Right atrium auricular region (tissue), 2 donors: ENCODE data around the gene TBL1Y. TPM values are rescaled to one million over a fixed set of nuclear protein-coding genes. Genes with fewer than 3 reads are reported as not detected.

Experiments
- DNase-seq: peaks from one replicate; pipeline ENCODE4 v3.0.0-alpha.2; 2019; ENCODE audit warnings: low spot score
- H3K27ac ChIP-seq, 2 donors: fragments of 200-600 bp; sonication (generic); 1 replicate in 1 of 2; 2 replicates in 1 of 2; pipeline ENCODE4 v1.5.1; 2016 to 2019
- H3K27me3 ChIP-seq, 2 donors: fragments of 200-600 bp; sonication (generic); one replicate each; pipeline versions ENCODE4 v1.5.1 to v1.6.0; 2017 to 2019
- H3K36me3 ChIP-seq: fragments of 200-600 bp; sonication (generic); one replicate; pipeline ENCODE4 v1.5.1; 2016
- H3K4me1 ChIP-seq, 2 donors: fragments of 200-600 bp; sonication (generic); one replicate each; pipeline versions ENCODE4 v1.5.1 to v1.6.0; 2017 to 2019
- H3K4me3 ChIP-seq, 2 donors: fragments of 200-600 bp; sonication (generic); 1 replicate in 1 of 2; 2 replicates in 1 of 2; pipeline ENCODE4 v1.5.1; 2017 to 2019; ENCODE audit warnings: mild to moderate bottlenecking in 1 of 2, moderate library complexity in 1 of 2
- H3K9me3 ChIP-seq, 2 donors: fragments of 200-600 bp; sonication (generic); one replicate each; pipeline ENCODE4 v1.5.1; 2019
- CTCF ChIP-seq, 2 donors: fragments of 200-600 bp; sonication (generic); IDR thresholded peaks; one replicate each; pipeline ENCODE4 v1.5.1; 2019; ENCODE audit warnings: antibody characterized with exemption in 2 of 2
- total RNA-seq, 2 donors: library from RNA; depleted of rRNA; stranded (reverse); fragments of >200 nt; gene quantifications; one replicate each; pipeline ENCODE4 v1.1.0, GENCODE V29; 2016

TBL1Y gene
- total RNA-seq, 2 donors from 2014 or later = not detected

GRCh38 chrY:6909856-6910255 lies 641 bp upstream of the TBL1Y start:
- no peaks in the 10 kb centered on the region for H3K4me1 ChIP-seq
- H3K36me3 ChIP-seq = no peaks in the 10 kb centered on the region
- no peak overlapping the region for H3K27ac ChIP-seq
- no peaks in the 10 kb centered on the region for H3K27me3 ChIP-seq
- DNase-seq = no peak
- TF ChIP-seq CTCF (IDR thresholded peaks at IDR 0.05) = no peak
- H3K4me3 ChIP-seq = no peak overlapping the region
- no peaks in the 10 kb centered on the region for H3K9me3 ChIP-seq

- Histone ChIP-seq H3K27me3 (no peaks in the 10 kb centered on the region), H3K9me3 (no peaks in the 10 kb centered on the region), H3K27ac (no peak within 1 kb of the TSS), H3K36me3 (no peaks in the 10 kb centered on the region), H3K4me3 (no peak within 1 kb of the TSS), H3K4me1 (no peaks in the 10 kb centered on the region)
- TF ChIP-seq CTCF (IDR thresholded peaks at IDR 0.05) = no peak
- DNase-seq = no peak
Observed at GRCh38 chrY:6911253-6911881, 870 bp downstream of the TBL1Y start, which contains the start of gene AMELY. Gene AMELY (minus strand): TSS chrY:6911752. CDS start chrY:6872608, 39,144 bp downstream.

GRCh38 chrY:6913362-6913761 lies 2.9 kb downstream of the TBL1Y start:
- no peak for DNase-seq
- H3K9me3 ChIP-seq = no peaks in the 10 kb centered on the region
- no peak overlapping the region for H3K27ac ChIP-seq
- no peaks in the 10 kb centered on the region for H3K27me3 ChIP-seq
- no peak for TF ChIP-seq CTCF (IDR thresholded peaks at IDR 0.05)
- no peaks in the 10 kb centered on the region for H3K36me3 ChIP-seq
- no peak overlapping the region for H3K4me3 ChIP-seq
- no peaks in the 10 kb centered on the region for H3K4me1 ChIP-seq

GRCh38 chrY:6921061-6921460 lies 10.6 kb downstream of the TBL1Y start:
- Histone ChIP-seq H3K4me1 (no peaks in the 10 kb centered on the region), H3K36me3 (no peaks in the 10 kb centered on the region), H3K27me3 (no peaks in the 10 kb centered on the region), H3K4me3 (no peak overlapping the region), H3K9me3 (no peaks in the 10 kb centered on the region), H3K27ac (no peak overlapping the region)
- DNase-seq = no peak
- TF ChIP-seq CTCF (IDR thresholded peaks at IDR 0.05) = no peak

- no peak for TF ChIP-seq CTCF (IDR thresholded peaks at IDR 0.05)
Observed at GRCh38 chrY:6928265-6928664, 17.8 kb downstream of the TBL1Y start.

GRCh38 chrY:6929237-6929636 lies 18.7 kb downstream of the TBL1Y start:
- Histone ChIP-seq H3K9me3 (no peaks in the 10 kb centered on the region), H3K36me3 (no peaks in the 10 kb centered on the region), H3K4me3 (no peak overlapping the region), H3K27ac (no peak overlapping the region), H3K27me3 (no peaks in the 10 kb centered on the region), H3K4me1 (no peaks in the 10 kb centered on the region)
- no peak for DNase-seq
- TF ChIP-seq CTCF (IDR thresholded peaks at IDR 0.05) = no peak

More at GRCh38 chrY:6928265-6928664, 17.8 kb downstream of the TBL1Y start:
- Histone ChIP-seq H3K9me3 (no peaks in the 10 kb centered on the region), H3K4me1 (no peaks in the 10 kb centered on the region), H3K36me3 (no peaks in the 10 kb centered on the region), H3K27me3 (no peaks in the 10 kb centered on the region), H3K27ac (no peak overlapping the region), H3K4me3 (no peak overlapping the region)
- DNase-seq = no peak
